GM23248 (cell line): ENCODE results near the gene TRIM54.

Experiments
- EZH2 ChIP-seq: fragments of 200-600 bp; sonication (generic); IDR thresholded peaks from 2 replicates; pipeline ENCODE4 v1.6.1; 2018; ENCODE audit warnings: antibody characterized with exemption, mild to moderate bottlenecking; ENCODE audit not compliant: insufficient read depth, poor library complexity, severe bottlenecking
- EZH2phosphoT487 ChIP-seq: fragments of 200-600 bp; sonication (generic); IDR thresholded peaks from 2 replicates; pipeline ENCODE4 v1.6.1; 2018; ENCODE audit warnings: antibody characterized with exemption, moderate library complexity, mild to moderate bottlenecking, low read depth; ENCODE audit not compliant: insufficient read depth

DNA sequence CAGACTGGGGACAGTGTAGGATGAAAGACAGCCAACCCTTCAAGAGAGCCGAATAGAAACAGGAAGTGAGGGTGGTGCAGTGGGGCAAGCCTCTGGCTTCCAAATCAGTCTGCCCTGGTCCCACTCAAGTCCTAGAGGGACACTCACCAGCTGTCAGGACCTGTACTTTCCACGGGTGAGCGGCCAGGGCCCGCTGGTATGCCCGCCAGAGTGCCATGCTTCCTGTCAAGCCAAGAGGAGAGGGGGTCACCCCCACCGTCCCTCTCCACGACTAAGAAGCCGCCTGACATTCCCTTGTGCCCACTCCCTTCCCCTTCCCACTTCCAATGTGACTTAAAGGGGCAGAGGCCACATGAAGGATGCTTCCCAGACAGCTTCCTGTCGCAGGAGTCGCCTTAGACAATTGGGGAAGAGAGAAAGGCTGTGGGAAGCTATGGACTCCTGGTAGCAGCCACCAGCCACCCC is 40.1 kb downstream of the TRIM54 start:
- no peak for TF ChIP-seq EZH2
- no peak for TF ChIP-seq EZH2phosphoT487
